Stimulated activated CD4-positive, alpha-beta T cell treated with anti-CD3 and anti-CD28 coated beads, Interleukin-15, amount 100 ng/mL, for 24 hours (primary cell): ENCODE measurements around the gene MYO9A.

ENCODE experiments used
- DNase-seq: peaks from one replicate; pipeline ENCODE4 v3.0.0-alpha.2; 2020

MYO9A gene

GRCh38 chr15:71804226-71804625, 313.7 kb downstream of the MYO9A start:
- DNase-seq = no peak

- peak; percentile 46 for DNase-seq
Measured at GRCh38 chr15:71802770-71803169, 315.2 kb downstream of the MYO9A start.

DNA sequence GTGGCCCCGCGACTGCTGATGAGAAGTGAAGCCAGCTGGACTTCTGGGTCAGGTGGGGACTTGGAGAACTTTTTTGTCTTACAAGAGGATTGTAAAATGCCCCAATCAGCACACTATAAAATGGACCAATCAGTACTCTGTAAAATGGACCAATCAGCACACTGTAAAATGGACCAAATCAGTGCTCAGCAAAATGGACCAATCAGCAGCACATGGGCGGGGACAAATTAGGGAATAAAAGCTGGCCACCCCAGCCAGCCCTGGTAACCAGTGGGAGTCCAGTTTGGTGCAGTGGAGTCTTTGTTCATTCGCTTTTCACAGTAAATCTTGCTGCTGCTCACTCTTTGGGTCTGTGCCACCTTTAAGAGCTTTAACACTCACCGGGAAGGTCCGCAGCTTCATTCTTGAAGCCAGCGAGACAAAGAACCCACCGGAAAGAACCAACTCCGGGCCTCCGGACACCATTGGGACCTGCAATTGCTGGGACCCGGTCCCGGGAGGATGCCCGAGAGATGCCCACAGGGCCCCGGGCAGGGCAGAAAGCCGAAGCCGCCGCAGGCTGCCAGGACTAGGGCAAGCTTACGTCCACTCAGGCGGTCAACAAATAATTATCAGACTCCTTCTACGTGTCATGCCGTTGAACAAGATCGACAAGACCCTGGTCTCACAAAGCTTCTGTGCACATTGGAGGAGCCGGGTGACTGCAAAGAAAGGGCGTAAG, 315.9 kb downstream of the MYO9A start:
- DNase-seq = no peak

- DNase-seq = peak; percentile 21
Measured at GRCh38 chr15:71800835-71801745, 316.9 kb downstream of the MYO9A start.

DNA sequence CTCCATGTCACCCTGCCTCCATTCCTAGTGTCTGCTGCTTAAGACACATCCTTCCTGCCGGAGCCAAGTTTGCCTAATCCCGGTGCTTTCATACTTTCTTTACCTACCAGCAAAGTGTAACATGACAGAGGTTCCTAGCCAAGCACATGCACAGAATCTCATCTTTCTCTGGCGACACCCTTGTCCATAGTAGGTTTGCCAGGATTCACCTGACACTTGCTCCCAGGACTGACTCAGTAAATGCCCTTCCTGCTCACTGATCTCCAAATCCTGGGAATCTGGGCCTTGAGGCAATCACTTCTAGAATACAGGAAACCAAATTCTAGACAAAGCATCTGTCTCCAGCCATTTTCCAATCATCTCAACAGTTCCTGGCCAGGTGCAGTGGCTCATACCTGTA, 317.8 kb downstream of the MYO9A start:
- DNase-seq = no peak

DNA sequence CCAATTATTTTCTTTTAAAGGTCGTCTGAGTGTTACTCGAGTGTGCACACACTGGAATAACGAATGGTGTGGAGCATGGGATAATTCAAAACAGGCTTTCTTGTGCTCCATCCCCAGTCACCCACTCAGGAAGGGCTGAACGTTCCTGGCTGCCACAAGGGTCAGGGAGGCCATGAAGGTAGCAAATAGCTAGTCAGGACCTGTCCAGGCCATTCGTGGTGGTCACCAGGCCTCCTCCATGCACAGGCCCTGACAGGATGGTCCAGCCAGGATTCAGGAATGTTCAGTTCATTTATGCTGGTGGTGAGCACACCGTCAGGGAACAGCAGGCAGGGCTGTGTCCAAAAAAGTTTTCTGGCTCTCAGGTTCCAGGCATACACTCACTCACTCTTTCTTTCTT, 319.3 kb downstream of the MYO9A start:
- DNase-seq = no peak

DNA sequence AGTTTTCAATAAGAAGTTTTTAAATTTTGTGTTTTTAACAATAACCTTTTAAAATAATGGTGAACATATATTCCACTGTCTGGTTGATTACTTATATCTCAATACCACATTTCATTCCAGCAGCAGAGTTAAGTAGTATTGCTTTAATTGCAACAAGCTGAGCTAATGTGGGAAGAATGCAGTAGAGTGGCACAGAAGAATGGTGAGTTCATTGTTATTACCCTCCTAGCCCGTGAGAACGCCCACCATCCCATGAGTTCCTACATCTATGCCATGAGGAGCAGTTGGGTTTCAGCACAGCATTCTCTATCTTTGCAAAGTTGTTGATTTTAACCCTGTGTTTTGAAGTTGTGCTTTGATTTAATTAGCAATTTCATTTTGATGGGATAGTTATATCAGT, 325.4 kb downstream of the MYO9A start:
- no peak for DNase-seq

- DNase-seq = no peak
Measured at GRCh38 chr15:71791975-71792374, 326.0 kb downstream of the MYO9A start.

DNA sequence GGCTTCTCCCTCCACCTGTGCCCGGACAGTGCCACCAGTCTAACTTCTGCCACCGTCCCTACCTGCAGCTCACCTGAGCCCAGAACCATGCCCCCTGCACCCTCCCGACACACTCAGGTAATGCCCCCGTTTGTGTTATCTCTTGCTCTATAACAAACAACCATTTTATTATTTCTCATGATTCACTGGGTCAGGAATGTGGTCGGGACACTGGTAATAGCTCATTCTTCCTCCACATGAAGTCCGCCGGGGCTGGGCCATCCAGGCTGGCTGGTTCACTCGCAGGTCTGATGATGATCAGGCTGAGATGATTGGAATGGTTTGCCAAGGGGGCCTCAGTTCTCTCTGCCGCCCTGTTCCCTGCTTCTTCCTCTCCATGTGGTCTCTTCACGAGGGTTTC, 327.9 kb downstream of the MYO9A start:
- DNase-seq = no peak

DNA sequence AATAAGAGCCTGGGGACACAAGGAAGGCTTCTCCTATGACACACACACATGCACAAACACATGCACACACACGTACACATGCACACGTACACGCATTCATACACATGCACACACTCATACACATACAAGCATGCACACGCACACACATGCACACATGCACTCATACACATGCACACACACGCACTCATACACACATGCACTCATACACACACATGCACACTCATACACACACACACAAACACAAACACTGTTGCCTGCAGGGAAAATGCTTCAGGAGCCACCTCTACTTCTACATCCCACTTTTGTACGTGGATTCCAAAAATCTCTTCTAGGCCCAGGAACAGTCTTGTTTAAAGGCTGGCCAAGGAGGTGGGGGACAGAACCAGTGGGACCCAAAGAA, 328.3 kb downstream of the MYO9A start:
- no peak for DNase-seq

DNA sequence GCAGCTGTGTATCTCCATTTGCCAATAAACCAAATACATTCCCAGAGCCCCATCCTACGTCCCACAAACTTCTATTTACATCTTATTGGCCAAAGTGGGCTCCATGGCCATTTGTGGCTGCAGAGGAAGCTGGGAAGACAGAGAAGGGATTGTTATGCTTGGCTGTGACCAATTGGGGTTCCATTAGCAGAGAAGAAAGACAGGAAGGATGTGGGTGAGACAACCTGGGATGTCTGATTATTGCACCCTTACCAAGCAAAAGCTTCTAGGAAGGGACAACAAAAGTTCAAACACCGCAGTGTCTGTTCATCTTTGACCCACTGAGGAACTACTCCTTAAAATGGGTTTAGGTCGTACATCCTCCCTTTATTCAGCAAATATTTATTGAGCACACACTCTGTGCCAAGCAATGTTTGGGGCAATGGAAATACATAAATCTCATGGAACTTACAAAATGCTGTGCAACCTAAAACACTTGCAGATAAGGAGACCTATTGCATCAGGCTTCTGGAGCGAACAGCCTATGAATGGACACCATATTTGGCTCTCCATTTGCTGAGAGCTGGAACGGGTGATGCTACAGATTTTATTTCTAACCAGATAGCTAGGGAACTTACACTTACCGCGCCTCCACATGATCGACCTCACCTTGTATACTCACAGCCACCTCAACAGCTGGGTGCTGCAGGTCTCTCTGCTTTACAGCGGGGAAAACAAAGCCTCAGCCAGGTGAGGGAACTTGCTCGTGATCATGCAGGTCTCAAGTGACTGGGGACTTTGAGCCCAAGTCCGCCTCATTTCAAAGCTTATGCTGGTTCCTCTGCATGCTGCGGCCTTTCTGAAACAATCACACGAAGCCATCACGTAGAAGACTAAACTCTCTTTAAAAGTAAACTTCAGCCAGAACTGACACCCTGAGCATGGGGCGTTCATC, 329.0 kb downstream of the MYO9A start:
- no peak for DNase-seq

DNA sequence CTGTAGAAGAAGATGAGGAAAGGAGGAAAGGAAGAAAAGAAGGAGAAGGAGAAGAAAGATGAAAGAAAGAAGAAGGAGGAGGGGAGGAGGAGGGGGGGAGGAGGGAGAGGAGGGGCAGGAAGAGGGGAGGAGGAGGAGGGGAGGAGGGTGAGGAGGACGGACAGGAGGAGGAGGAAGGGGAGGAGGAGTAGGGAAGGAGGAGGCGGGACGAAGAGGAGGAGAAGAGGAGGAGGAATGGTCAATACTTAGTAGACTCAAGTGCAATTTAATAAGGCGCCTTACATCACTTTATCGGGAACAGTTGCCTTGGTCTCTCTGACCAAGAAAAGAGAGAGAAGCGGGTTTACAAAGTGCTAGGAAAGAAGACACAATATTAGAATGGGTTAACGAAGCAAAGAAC, 331.3 kb downstream of the MYO9A start:
- DNase-seq = no peak

DNA sequence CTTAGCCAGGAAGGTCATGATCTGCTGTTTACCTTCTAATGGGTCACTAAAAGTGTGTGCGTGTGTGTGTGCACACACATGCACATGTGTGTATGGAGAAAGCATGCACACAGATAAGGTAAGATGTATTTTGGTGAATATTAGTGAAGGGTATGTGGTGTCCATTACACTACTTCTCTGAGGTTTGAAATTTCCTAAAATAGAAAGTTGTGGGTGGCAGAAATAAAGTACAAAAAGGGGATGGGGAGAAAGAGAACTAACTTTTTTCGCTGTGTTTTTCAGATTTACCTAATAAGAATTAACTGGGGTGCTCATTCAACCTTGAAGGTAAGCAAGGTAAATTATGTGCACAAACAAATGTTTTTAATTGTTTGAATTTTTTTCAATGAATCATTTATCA, 332.0 kb downstream of the MYO9A start:
- DNase-seq = no peak

DNA sequence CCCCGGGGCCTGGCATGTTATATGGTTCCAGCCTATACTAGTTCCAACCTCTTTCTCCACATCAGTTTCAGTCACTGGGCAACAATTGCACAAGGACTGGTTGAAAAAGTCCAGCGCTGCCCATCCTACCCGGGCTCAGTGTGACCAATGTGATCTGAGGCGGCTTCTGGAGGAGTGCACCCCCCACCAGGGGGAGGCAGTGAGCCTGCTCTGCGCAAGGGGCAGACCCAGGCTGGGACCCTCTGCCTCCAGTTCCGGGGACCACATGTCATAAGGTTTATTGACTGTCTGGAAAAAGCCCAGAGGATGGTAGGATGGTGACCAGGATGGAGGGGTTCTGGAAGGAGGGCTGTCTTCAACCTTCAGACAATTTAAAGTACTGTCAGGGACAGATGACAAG, 333.2 kb downstream of the MYO9A start:
- DNase-seq = peak; percentile 35

GRCh38 chr15:71782422-71783165, 335.4 kb downstream of the MYO9A start:
- no peak for DNase-seq

GRCh38 chr15:71781965-71782265, 336.0 kb downstream of the MYO9A start:
- no peak for DNase-seq

DNA sequence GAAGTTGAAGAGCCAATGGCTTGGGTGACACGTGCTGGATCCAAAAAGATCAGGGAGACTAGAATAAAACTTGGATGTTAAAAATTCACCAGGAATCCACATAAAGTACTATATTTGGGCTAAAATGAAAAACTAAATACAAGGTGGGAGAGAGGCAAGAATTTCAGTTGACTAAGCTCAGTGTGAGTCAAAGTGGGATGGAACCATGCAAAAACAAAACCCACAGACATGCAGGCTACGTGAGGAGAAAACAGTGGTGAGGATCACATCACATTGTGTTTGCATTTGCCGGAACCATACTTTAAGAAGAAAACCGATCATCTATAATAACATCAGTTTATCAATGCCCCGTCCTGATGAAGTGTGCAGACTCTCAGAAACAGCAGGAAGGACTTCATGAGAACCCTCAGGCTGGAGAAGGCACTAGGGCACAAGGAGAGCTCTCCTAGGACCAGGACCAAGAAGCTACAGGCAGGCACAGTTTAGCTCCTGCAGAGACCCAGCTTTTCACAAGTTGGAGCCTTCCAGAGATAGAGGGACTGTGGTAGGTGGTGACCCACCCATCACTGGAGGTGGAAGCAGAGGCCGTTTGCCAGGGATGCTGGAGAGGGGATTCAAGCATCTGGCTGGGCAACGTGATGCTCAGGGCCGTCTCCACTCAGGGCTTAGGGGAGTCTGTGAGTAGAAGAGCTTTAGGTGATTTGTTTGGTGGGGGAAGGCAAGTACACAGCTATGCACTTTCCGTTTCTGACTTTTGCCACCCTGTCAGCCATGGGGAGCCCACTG, 336.6 kb downstream of the MYO9A start:
- no peak for DNase-seq

- peak; percentile 34 for DNase-seq
Measured at GRCh38 chr15:71780115-71780976, 337.6 kb downstream of the MYO9A start.

GRCh38 chr15:71779073-71779797, 338.7 kb downstream of the MYO9A start:
- DNase-seq = no peak
